KMS-11 (cell line): ENCODE results near the gene PCLO.

Experiments used
- H2AFZ ChIP-seq: fragments of 200-600 bp; sonication (generic); 2 replicates; pipeline ENCODE4 v1.6.1; 2016; ENCODE audit warnings: antibody characterized with exemption, mixed run types, low read depth
- H3K27ac ChIP-seq: fragments of 200-600 bp; sonication (generic); 2 replicates; pipeline ENCODE4 v1.6.1; 2016; ENCODE audit warnings: mild to moderate bottlenecking, mixed run types
- H3K27me3 ChIP-seq: fragments of 200-600 bp; sonication (generic); 2 replicates; pipeline ENCODE4 v1.6.1; 2017; ENCODE audit warnings: mild to moderate bottlenecking, low read depth, mixed run types, moderate library complexity; ENCODE audit not compliant: insufficient read depth
- H3K36me3 ChIP-seq: fragments of 200-600 bp; sonication (generic); 2 replicates; pipeline ENCODE4 v1.6.1; 2017; ENCODE audit warnings: mild to moderate bottlenecking, mixed run types; ENCODE audit not compliant: insufficient read depth
- H3K4me1 ChIP-seq: fragments of 200-600 bp; sonication (generic); 2 replicates; pipeline ENCODE4 v1.6.1; 2016; ENCODE audit warnings: mild to moderate bottlenecking, low read depth, mixed run types; ENCODE audit not compliant: poor library complexity, severe bottlenecking
- H3K4me2 ChIP-seq: fragments of 200-600 bp; sonication (generic); 2 replicates; pipeline ENCODE4 v1.7.0; 2016; ENCODE audit warnings: mild to moderate bottlenecking, mixed run types
- H3K4me3 ChIP-seq: fragments of 200-600 bp; sonication (generic); IDR thresholded peaks from 2 replicates; pipeline ENCODE4 v1.6.1; 2017; ENCODE audit warnings: low read depth, low read length, mixed read lengths; ENCODE audit not compliant: insufficient read depth
- H3K79me2 ChIP-seq: fragments of 200-600 bp; sonication (generic); 2 replicates; pipeline ENCODE4 v1.6.1; 2016; ENCODE audit warnings: low read depth, mixed run types; ENCODE audit not compliant: insufficient read depth
- H3K9ac ChIP-seq: fragments of 200-600 bp; sonication (generic); 2 replicates; pipeline ENCODE4 v1.6.1; 2016; ENCODE audit warnings: mild to moderate bottlenecking, mixed run types
- H4K20me1 ChIP-seq: fragments of 200-600 bp; sonication (generic); 2 replicates; pipeline ENCODE4 v1.6.1; 2016; ENCODE audit warnings: mild to moderate bottlenecking, mixed run types; ENCODE audit not compliant: insufficient read depth
- TF ChIP-seq, protein P1 (sequence below): fragments of 200-600 bp; sonication (generic); conservative IDR thresholded peaks from 2 replicates; pipeline ENCODE4 v1.6.1; 2017; ENCODE audit warnings: low read depth, mild to moderate bottlenecking, antibody characterized with exemption, low read length, moderate library complexity, mixed read lengths

The PCLO gene

DNA sequence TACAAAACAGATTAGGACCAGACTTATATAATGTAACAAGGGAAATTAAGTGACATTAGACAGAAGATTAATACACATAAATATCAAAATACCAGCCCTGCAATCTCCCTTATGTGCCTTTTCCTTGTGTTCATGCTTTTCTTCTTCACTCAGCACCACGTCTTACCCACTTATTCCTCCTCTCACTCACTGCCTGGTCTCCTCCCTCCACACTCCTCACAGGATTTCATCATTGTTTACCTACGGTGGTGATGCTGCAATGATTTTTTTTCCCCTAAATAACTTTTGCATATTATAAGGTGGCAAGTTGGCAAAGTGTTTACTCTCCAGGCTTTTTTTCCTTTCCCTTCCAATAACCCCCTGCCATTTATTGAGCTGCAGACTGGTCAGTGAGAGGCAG, 203.2 kb downstream of the PCLO start:
- Histone ChIP-seq H3K79me2 (no peaks in the 10 kb centered on the region), H3K4me1 (peaks cover 13% of the 10 kb centered on the region), H3K4me2 (no peak overlapping the region), H3K36me3 (no peaks in the 10 kb centered on the region), H3K27ac (no peak overlapping the region), H3K4me3 (no peak overlapping the region), H3K9ac (no peak overlapping the region), H4K20me1 (no peaks in the 10 kb centered on the region), H2AFZ (no peak overlapping the region), H3K27me3 (no peaks in the 10 kb centered on the region)
- TF ChIP-seq, protein P1, sequence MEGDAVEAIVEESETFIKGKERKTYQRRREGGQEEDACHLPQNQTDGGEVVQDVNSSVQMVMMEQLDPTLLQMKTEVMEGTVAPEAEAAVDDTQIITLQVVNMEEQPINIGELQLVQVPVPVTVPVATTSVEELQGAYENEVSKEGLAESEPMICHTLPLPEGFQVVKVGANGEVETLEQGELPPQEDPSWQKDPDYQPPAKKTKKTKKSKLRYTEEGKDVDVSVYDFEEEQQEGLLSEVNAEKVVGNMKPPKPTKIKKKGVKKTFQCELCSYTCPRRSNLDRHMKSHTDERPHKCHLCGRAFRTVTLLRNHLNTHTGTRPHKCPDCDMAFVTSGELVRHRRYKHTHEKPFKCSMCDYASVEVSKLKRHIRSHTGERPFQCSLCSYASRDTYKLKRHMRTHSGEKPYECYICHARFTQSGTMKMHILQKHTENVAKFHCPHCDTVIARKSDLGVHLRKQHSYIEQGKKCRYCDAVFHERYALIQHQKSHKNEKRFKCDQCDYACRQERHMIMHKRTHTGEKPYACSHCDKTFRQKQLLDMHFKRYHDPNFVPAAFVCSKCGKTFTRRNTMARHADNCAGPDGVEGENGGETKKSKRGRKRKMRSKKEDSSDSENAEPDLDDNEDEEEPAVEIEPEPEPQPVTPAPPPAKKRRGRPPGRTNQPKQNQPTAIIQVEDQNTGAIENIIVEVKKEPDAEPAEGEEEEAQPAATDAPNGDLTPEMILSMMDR: no peak

DNA sequence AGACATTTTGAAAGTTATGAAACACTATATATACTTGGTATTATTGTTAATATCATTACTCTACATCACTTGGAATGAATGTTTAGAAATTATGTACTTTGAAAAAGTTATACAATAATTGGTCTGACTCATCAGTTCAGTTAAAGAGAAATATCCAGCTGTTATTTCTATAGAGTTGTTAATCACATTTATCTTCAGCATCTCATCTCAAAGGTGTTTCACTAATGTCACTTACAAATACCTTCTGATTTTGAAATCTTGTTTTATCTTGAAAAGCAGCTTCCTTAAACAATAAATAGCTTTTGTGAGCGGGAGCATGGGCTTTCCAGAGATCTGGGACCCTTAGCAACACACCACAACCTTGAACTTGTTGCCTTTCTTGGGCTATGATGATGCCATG, 205.2 kb downstream of the PCLO start:
- H3K79me2 ChIP-seq: no peaks in the 10 kb centered on the region
- no peaks in the 10 kb centered on the region for H3K27me3 ChIP-seq
- no peaks in the 10 kb centered on the region for H3K36me3 ChIP-seq
- TF ChIP-seq, protein P1: no peak
- H2AFZ ChIP-seq: no peak overlapping the region
- H3K9ac ChIP-seq: no peak overlapping the region
- no peaks in the 10 kb centered on the region for H3K4me1 ChIP-seq
- no peak overlapping the region for H3K4me3 ChIP-seq
- H3K27ac ChIP-seq: no peak overlapping the region
- no peaks in the 10 kb centered on the region for H4K20me1 ChIP-seq
- H3K4me2 ChIP-seq: no peak overlapping the region

DNA sequence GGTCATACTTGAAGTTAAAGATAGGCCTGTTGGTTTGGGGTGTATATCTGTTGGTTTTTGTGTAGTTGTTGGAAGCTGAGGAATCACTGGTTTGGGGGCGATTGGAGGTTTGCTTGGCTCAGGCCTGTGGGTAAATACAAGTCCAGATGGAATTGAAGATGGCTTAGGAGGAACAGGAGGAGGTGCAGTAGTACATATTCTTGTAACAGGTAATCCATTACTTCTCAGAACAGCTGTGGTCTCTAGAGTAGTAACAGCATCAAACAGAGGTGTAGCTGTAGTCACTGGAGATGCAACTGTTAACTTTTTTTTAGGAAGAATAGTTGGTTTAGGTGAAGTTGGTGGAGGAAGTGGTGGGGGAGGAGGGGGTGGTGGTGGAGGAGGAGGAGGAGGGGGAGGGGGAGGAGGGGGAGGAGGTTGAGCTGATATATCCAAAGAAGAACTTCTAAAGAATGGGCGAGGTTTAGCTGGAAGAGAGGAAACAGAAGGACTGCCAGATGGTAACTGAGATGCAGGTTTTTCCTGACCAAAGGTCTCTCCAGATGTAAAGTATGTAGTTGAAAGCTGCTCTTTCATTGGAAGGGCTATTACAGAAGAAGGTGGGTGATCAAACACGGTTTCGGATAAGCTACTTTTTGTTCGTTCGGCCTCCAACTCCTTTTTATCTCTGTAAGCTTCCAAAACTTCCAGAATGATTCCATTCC, 209.2 kb downstream of the PCLO start:
- Histone ChIP-seq H4K20me1 (no peaks in the 10 kb centered on the region), H2AFZ (no peak overlapping the region), H3K27ac (no peak overlapping the region), H3K9ac (no peak overlapping the region), H3K27me3 (no peaks in the 10 kb centered on the region), H3K4me1 (no peaks in the 10 kb centered on the region), H3K36me3 (no peaks in the 10 kb centered on the region), H3K79me2 (no peaks in the 10 kb centered on the region), H3K4me2 (no peak overlapping the region), H3K4me3 (no peak overlapping the region)
- TF ChIP-seq, protein P1: no peak

DNA sequence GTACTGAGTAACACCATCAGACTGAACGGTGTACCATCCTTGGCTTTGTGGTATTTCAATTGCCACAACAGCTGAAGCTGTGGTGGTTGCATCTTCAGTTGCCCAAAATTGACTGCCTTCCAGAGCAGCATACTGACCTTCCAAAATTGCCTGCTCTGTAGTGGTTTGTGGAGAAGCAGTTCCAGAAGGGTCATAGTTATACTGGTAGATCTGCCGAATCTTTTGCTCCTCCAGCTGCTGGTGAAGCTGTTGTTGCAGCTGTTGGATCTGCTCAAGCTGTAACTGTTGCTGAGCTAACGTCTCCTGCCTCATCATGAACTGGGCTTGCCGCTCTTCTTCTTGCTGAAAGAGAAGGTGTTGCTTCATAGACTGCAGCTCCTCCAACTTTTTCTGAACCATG, 212.2 kb downstream of the PCLO start:
- no peak overlapping the region for H3K9ac ChIP-seq
- no peak overlapping the region for H3K4me3 ChIP-seq
- H3K27ac ChIP-seq: no peak overlapping the region
- H2AFZ ChIP-seq: no peak overlapping the region
- TF ChIP-seq, protein P1: no peak
- no peaks in the 10 kb centered on the region for H3K27me3 ChIP-seq
- H3K4me2 ChIP-seq: no peak overlapping the region
- no peaks in the 10 kb centered on the region; the same call in 1 of the 2 replicates for H3K36me3 ChIP-seq
- no peaks in the 10 kb centered on the region for H4K20me1 ChIP-seq
- H3K79me2 ChIP-seq: no peaks in the 10 kb centered on the region
- H3K4me1 ChIP-seq: no peaks in the 10 kb centered on the region
